Fibroblast of skin of right biceps (primary cell): ENCODE measurements around the gene ESF1.

Experiments
- DNase-seq: peaks from one replicate; pipeline ENCODE4 v3.0.0-alpha.2; 2013

Gene ESF1

DNA sequence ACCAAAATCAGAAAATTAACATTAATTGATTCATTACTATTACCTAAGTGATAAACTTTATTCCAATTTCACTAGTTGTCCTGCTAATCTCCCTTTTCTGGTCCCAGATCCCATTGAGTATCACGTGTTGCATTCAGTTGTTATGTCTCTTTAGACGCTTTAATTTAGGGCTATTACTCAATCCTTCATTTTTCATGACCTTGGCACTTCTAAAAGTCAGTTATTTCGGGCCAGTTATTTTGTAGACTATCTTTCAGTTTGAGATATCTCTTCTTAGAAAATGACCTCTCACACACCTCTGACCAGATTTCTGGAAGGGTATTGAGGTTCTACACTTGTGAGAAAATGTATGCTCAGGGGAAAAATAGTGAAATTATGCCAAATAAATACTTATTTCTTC is 112.0 kb downstream of the ESF1 start:
- no peak for DNase-seq

GRCh38 chr20:13671916-13672378 is 112.8 kb downstream of the ESF1 start:
- peak; percentile 79 for DNase-seq

DNA sequence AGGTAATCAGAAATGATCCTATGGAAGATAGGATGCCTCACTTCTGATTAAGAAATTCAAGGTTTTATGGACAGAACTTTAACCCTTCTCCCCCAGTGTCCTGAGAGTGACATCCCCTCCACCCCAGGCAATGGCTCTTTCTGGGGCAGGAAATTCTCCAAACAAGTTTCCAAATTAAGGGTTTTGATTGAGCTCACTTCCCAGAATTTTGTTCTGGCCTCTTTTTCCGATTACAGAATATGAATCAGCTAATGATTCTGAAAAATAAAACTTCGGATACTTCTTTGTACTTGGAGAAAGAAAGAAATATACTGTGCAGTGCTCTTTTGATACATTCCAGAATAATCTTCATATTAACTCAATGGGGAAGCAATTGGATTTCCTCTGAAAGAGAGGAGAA is 113.2 kb downstream of the ESF1 start:
- no peak for DNase-seq

- DNase-seq = no peak
These were observed 114.6 kb downstream of the ESF1 start for GRCh38 chr20:13670160-13670559.

- DNase-seq = no peak
These were observed 118.9 kb downstream of the ESF1 start for GRCh38 chr20:13665709-13666395.
